ENCODE results near the gene CTBP2.
"Not testable (repeated sequence)": the region's sequence is repeated elsewhere in the genome, so short reads cannot be mapped to it uniquely, and the experiment has no call there.

Gene CTBP2

DNA sequence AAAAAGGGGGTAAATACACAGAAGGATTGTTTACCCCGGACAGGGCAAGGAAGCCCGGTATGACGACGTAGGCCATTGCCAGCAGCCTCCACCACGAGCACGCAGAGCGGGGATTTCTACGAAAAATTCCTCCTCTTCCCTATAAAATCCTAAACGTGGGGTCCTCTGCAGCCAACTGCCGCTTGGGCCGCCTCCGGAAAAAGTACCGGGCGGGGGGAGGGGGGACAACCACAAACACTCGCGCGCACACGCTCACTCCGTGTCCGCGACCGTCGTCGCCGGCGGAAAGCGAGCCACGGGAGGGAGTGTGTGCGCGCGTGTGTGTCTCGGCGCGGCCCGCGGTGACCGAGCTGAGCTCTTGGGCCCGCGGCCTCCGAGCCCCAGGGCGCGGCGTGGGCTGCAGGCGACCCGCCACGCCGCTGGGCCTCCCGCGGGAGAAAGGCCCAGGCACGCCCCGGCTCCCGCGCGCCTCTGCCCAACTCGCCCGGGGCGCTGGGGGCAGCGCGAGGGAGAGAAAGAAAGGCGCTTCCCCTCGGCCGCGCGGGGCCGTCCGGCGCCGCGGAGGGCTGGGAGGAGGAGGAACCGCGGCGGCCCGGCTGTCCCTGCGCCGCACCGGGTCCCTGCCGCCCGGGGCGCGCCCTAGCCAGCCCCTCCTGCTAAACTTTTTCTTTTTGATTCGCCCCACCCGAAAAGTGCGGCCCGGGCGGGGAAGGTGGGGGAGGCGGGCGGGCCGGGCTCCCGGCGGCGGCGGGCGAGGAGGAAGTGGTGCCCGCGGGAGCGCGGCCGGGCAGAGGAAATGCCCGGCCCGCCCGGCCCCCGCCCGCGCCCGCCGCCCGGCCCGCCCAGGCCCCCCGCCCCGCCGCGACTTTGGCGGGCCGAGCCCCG lies 1.5 kb downstream of the CTBP2 start:
- no peak for FAIRE-seq

DNA sequence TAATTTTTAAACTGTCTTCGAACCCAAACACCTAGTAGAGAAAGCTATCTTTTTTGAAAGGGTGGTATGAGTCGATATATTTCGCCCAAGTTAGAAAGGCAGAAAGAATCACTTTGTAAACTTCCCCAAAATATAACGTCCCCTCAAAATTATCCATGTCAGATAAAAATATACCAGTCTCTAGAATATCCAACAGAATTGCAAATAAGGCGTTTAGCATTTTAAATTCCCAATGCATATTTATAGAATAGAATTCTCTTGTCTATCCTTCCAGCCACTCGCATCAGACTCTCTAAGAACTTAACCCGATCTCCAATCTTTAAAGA lies 2.1 kb downstream of the CTBP2 start:
- FAIRE-seq, result no peak

DNA sequence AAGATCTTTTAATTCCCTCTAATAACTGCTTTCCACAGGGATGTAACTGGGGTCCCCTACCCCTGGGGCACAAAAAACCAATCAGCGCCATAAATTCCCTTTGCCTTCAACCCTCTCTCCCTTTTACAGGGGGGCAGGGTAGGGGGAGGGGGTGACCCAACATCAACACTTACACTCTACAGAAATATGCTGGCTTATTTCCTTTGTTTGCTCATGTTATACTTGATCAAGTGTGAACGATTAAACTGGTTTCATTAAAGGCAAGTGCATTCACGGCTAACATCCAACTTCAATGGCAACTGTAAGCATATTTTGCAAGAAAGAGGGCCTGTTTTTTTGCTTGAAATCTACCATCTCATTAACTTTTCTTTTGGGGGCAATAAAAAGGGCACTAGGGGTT lies 2.9 kb downstream of the CTBP2 start:
- FAIRE-seq, result peak; percentile 78

DNA sequence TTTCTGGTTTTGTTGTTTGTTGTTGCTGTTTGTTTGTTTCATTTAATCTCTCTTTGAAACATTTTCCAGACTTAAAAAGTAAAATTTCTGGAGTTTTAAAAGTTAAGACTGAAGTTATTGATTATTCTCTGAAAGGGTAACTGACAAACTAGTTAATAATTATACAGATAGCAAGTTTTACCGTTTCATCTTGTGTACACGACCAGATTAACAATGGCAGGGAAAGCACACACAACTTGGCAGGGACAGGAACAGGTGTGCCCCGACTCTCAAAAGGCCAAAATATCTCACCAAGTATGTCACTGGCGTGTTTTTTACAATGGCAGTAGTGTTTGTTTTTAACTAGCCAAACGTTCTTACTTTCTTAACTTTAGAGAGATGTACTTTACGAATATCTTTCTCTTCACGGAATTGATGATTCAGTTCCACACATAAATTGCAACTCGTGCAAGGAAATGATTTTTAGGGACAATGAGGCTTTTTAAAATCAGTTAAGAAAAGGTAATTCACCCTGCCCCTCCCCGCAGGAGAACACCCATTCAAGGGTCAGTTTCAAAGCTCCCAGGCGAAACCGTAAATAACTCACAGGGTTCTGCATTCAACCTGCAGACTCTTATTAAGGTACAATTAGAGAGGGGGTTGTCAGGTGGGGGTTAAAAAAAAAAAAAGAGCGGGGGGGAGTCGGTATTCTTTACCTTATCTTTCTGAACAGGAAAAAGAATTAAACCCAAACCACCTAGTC lies 3.5 kb downstream of the CTBP2 start:
- no peak for FAIRE-seq

GRCh38 chr10:125156196-125156595 lies 4.2 kb downstream of the CTBP2 start:
- peak; percentile 86 for FAIRE-seq

DNA sequence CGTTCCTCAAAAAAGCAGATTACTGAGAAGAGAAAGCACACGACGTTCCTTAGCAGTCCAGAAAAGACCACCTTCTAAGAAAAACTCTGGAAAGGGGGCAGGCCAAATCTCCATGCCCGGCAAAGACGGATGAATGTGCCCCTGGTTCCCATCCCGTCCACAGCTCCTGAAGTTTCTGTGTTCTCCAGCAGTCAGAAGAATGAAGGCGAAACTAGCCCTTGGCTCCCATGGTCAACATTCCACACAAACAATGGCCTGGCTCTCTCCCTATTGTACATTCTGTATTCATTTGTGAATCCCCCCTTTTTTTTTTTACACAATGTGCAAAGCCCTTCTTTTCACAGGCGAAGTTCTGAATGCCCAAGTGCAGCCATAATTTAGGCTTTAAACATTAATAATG lies 5.3 kb downstream of the CTBP2 start:
- FAIRE-seq, result no peak

GRCh38 chr10:125154529-125154928 lies 5.8 kb downstream of the CTBP2 start:
- FAIRE-seq, result no peak

DNA sequence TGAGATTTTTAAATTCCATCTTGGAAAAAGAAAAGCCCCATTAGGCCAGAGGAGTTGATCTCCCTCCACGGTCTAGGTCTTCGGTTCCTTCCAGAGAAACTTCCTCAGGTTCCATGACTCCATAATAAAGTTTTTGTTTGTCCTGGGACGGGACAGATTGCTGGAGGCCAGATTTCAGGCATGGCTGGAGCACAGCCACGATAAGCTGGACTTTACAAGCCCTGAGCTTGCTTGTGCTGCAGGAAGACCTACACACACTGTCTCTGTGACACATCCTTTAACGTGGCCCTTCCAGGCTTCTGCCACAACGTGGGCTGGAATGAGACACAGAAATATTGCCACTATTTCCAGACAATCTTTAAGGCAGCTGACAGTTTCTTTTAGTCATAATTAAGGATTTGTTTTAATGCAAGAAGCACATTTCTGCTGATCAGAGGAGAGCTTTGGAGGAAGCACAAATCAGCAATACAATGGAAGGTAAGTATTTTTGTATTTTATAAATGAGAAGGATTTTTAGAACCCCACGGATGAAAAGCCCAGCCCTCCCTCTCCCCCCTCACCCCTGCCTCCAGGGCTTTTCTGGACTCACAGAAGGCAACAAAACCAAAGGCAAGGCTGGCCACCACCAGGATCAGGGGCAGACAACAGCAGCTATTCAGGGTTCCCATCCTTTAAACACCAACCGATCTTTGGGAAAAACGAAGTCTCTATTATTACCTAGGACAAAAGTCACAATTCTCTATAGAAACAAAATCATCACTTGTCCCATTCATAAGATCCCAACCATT lies 6.5 kb downstream of the CTBP2 start:
- no peak for FAIRE-seq

- peak; percentile 33 for FAIRE-seq
These were observed 7.7 kb downstream of the CTBP2 start for GRCh38 chr10:125152450-125153368.

- FAIRE-seq, result no peak
These were observed 8.6 kb downstream of the CTBP2 start for GRCh38 chr10:125151553-125152449.

DNA sequence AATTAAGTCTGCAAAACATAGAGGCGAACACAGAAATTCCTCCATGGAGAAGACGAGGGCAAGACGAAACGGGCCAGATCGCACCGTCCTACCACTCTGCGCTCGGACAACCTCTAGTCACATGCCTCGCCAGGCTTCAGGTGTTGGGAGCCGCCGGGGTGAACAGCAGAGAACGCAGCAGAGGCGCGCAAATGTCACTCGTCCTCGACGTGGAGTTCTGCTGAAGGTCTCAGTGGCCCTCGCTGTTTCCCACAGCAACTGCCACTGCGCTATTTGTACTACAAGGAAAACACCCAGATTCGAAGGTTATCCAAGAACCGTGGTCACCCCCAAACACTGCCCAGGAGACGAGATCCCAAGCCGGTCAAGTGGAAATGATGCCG lies 9.2 kb downstream of the CTBP2 start:
- no peak for FAIRE-seq

- FAIRE-seq, result not testable (repeated sequence)
These were observed 9.8 kb downstream of the CTBP2 start for GRCh38 chr10:125150376-125151083.

GRCh38 chr10:125149680-125150047 lies 10.7 kb downstream of the CTBP2 start:
- FAIRE-seq, result no peak

DNA sequence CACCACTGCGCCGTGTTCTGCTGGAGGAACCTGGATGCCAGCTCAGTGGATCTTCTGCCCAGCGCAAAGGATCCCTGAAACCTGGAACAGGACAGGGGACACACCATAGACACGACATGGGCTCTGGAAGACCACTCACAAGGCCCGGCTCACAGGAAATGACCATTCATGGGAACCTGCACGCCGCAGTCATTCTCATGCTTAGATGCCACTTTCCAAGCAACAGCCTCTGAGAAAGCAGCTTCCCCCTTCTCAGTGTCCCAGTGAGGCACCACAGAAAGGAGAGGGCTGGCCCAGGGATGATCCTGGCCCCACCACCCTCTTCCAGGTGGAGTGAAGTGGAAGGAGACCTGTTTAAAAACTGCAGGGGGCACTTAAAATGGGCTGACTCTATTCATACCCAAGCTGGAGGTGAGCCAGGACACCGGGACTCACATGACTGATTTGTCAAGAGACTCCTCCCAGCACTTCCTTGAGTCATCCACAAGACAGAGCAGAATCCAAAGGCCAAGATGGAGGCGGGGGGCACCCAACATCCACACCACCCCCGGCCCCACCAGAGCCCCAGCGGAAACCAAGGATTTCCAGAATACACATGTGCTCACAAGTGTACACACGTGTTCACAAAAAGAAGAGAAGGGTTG lies 11.2 kb downstream of the CTBP2 start:
- no peak for FAIRE-seq

DNA sequence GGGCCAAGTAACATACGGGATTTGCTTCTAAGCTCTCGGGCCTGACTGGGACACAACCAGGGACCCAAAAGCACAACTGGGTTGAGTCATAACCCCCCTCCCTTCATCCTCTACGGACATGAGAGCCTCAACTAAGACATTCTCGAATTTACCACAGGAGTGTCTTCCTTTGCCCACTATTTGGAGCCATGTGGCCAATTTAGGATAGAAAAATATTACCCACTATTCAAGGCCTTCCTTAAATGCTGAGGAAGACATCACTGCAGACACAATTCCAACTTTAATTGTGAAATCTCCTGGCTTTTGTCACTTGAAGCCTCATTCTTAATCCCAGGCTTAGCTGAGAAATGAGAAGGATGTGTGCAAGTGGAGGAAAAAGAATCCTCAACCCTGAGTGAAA lies 11.8 kb downstream of the CTBP2 start:
- FAIRE-seq, result no peak

GRCh38 chr10:125147971-125148439 lies 12.4 kb downstream of the CTBP2 start:
- no peak for FAIRE-seq

DNA sequence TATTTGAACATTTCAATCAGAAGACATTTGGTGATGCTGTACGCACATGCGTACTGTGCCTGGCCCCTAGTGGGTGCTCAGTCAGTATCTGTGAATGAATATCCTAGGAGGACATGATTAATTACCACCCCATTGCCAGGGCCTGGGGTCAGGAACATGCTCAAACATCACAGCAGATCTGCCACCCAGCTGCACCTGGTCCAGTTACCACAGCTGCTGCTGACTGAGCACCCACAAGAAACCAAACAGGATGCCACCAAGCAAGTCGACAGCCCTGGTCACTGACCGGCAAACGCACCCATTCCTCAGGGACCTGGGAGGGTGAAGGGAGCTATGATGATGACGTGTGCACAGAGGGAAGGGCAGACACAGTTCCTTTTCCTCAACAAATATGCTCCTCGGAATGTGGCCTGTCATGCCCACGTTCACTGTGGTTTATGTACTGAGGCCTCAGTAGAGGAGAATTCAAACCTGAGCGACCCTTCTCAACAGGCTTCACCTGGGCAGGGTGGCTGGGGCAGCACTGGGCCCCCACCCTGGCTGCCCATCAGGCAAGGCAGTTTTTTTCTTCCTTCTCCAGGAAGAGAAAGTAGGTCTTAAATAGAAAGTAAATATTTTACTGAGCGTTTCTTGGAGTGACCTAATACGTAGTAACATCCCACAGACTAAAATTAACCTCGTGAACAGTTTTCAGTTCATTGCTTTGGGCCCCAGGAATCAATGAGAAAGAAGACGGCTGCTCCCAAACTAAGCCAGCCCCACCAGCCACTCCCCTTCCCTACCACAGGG lies 13.4 kb downstream of the CTBP2 start:
- FAIRE-seq, result peak; percentile 66

DNA sequence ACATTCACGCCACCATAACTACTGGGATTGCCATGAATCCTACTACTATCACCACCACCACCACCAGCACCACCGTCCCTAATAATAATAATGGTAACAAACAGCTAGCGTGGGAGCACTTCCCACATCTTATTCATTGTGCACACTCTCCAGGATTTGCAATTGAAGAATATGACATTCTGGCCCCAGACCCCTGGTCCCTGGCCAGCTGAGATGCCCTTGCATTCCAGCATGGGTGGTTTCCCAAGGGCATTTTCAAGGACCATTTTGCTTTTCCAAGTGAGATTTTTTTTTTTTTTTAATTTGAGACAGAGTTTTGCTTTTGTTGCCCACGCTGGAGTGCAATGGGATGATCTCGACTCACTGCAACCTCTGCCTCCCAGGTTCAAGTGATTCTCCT lies 14.7 kb downstream of the CTBP2 start:
- no peak for FAIRE-seq

Measured in islet of Langerhans (tissue), 1 donor.